GM18505 (cell line): ENCODE measurements around the gene ARHGAP33.

ENCODE experiments used
- ATAC-seq: cut with Tn5 transposase; IDR thresholded peaks from one replicate; pipeline ENCODE4 v1.9.1; 2021; ENCODE audit not compliant: unreplicated experiment
- POLR2A ChIP-seq: IDR thresholded peaks from 4 replicates; pipeline ENCODE4 v1.6.1; 2011; ENCODE audit warnings: borderline replicate concordance; ENCODE audit not compliant: insufficient read depth, insufficient read length; ENCODE audit errors: extremely low read depth

Gene ARHGAP33

DNA sequence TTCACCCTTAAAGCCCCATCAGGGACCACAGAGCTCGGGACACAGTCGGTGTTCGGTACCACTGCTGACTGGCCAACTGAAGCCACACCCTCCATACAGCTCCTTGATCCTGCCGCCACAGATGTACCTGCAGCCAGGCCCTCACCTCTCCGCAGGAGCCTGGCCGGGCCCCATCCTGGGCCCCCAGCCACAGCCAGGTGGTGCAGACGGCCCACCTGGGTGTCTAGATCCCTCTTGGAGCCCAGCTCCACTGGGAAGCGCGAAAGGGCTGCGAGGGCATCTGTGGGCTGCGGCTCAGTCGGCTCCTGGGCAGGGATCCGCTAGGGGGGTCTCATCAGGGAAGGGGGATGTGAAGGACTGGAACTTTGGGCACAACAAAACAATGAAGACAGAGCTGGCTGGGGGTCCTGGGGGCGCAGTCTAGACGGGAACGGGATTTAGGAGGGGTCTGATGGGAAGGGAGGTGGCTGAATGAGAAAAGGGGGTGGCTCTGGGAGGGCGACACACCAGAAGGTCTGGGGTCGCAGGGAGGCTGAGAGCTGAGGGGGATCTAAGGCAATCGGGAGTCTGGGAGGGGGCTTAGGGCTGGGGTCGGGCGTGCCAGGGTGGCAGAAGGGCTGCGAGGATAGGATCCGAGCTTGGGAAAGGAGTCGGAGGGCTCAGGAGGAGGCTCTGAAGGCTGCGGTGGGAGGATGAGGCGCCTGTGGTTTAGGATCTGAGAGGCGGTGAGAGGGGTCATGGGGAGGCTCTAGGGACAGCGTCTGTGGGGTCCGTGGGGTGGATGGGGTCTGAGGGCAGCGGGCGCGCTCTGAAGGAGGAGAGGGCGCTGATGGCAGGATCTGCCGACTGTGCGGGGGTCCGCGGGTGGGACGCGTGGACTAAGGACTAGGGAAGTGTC, 21.5 kb downstream of the ARHGAP33 start:
- TF ChIP-seq POLR2A: no peak
- no peak for ATAC-seq

DNA sequence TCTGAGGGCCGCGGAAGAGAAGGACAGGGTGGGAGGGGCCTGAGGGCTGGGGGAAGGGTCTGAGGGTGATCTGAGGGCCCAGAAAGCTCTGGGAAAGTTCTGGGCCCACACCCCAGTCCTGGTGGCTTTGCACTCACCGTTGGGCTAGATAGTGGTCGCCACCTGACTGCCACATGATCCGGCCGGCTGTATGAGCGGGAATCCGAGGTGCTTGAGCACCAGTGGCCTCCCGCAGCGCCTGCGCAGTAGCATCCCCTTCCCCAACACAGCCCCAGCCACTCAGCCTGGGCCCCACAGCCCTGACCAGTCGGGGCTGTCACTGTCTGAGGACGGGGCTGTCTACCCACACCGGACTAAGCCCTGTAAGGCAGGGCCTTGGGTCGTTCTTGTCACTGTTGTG, 22.3 kb downstream of the ARHGAP33 start:
- ATAC-seq: no peak
- no peak for TF ChIP-seq POLR2A

DNA sequence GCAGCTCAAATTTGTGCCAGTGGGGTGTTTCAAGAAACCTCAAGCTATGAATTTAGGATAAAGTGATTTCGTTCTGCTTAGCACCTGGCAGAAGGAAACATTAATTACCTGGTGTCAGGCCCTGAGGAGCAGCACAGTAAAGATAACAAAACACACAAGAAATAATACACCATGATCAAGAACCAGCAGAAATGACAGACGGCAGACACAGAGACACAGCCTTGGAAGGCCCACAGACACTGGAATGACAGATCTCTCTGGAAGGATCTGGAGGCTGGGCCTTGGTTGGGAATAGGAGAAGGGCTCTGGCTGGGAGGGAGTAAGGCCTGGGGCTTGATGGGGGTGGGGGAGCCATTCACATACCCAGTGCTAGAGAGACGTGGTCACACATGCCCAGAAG, 26.5 kb downstream of the ARHGAP33 start:
- ATAC-seq: no peak

GRCh38 chr19:35805526-35806102, 30.2 kb downstream of the ARHGAP33 start:
- TF ChIP-seq POLR2A: no peak
- ATAC-seq: no peak

More for the DNA sequence above, 26.5 kb downstream of the ARHGAP33 start:
- TF ChIP-seq POLR2A: no peak

DNA sequence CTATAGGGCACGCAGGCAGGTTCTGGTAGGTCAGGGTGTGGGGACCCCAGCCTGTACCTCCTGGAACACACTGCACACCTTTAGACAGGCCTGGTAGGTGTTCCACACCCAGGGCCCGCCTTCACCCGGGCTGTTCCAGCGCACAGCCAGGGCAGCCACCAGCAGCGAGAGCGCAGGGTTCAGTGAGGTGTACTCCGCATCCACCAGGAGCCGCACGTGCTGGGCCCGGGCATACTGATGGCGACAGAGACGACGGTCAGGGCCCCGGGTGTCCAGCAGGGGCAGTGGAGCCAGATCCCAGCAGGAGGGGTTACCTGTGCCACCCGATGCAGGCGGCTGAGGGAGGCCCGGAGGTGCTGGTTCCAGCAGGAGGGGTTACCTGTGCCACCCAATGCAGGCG, 31.2 kb downstream of the ARHGAP33 start:
- no peak for TF ChIP-seq POLR2A
- ATAC-seq: no peak

GRCh38 chr19:35807633-35808032, 32.3 kb downstream of the ARHGAP33 start:
- no peak for ATAC-seq
- TF ChIP-seq POLR2A: no peak

- no peak for TF ChIP-seq POLR2A
- no peak for ATAC-seq
Measured at GRCh38 chr19:35811317-35812219, 36.2 kb downstream of the ARHGAP33 start.

- no peak for ATAC-seq
- TF ChIP-seq POLR2A: no peak
Measured at GRCh38 chr19:35812220-35813042, 37.1 kb downstream of the ARHGAP33 start, which contains the start of gene PRODH2. PRODH2 (minus strand) TSS chr19:35812845; CDS start chr19:35812805, 40 bp downstream.

DNA sequence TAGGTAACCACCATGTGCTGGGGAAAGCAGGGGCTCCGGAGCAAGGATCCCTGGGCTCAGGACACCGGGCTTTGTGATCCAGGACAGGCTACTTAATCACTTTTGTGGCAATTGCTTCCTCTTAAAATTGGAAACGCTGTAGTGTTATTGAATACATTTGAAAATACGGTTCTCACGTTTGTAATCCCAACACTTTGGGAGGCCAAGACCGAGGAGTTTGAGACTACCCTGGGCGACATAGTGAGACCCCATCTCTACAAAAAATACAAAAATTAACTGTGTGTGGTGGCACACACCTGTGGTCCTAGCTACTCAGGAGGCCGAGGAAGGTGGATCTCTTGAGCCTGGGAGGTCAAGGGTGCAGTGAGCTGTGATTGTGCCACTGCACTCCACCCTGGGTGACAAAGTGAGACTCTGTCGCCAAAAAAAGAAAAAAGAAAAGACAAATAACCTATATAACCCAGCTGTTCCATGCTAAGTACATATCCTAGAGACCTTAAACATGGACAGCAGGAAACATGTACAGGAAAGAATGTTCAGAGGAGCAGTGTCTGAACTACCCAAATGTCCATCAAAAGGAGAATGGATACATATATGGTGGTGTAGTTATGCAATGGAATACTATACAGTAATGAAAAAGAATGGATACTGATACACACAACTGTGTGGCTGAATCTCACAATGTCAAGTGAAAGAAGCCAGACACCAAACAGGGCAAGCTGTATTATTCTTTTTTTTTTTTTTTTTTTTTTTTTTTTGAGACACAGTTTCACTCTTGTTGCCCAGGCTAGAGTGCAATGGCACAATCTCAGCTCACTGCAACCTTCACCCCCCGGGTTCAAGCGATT, 37.9 kb downstream of the ARHGAP33 start:
- TF ChIP-seq POLR2A: no peak
- ATAC-seq: no peak

DNA sequence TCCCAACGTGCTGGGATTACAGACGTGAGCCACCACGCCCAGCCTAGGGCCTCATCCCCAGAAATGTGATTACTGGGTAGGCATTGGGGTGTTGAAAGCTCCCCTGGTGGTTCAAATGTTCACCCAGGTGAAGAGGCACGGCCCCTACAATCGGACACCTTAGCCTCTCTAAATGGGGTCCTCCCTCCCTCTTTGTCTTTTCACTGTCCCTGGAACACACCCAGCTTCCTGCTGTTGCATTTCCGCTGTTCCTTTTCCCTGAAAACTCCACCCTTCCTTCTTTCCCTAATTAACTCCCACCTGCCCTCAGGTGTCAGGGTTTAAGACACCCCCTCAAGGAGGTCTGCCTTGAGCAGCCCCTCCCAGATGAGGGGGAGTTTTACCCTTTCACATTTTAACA, 40.9 kb downstream of the ARHGAP33 start:
- no peak for ATAC-seq

DNA sequence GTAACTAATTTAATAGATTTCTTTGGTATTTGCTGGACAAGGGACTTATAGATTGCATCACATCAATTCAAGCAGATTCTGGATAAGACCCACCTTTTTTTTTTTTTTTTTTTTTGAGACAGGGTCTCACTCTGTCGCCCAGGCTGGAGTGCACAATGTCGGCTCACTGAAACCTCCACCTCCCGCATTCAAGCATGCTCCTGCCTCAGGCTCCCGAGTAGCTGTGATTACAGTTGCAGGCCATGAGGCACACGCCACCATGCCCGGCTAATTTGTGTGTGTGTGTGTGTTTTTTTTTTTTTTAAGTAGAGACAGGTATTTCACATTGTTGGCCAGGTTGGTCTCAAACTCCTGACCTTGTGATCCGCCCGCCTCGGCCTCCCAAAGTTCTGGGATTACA, 41.5 kb downstream of the ARHGAP33 start:
- TF ChIP-seq POLR2A: no peak
- no peak for ATAC-seq

More for the DNA sequence above, 40.9 kb downstream of the ARHGAP33 start:
- no peak for TF ChIP-seq POLR2A
